Activated T-cell treated with anti-CD3 and anti-CD28 coated beads for 48 hours (primary cell): ENCODE results near the gene DLG5.

Experiments used
- DNase-seq: peaks from one replicate; pipeline ENCODE4 v3.0.0-alpha.2; 2020; ENCODE audit warnings: low read depth

DLG5 gene

GRCh38 chr10:77889277-77889903, 37.2 kb downstream of the DLG5 start:
- no peak for DNase-seq

- DNase-seq: no peak
Observed at GRCh38 chr10:77888356-77888703, 38.2 kb downstream of the DLG5 start.

GRCh38 chr10:77887631-77888355, 38.8 kb downstream of the DLG5 start:
- DNase-seq: no peak

GRCh38 chr10:77886795-77887355, 39.7 kb downstream of the DLG5 start:
- DNase-seq: no peak

- no peak for DNase-seq
Observed at GRCh38 chr10:77884181-77884580, 42.4 kb downstream of the DLG5 start.

GRCh38 chr10:77881636-77882035, 44.9 kb downstream of the DLG5 start:
- DNase-seq: no peak

GRCh38 chr10:77881222-77881621, 45.3 kb downstream of the DLG5 start:
- DNase-seq: no peak

GRCh38 chr10:77879710-77880109, 46.8 kb downstream of the DLG5 start:
- DNase-seq: no peak

- DNase-seq: no peak
Observed at GRCh38 chr10:77879065-77879464, 47.5 kb downstream of the DLG5 start.

GRCh38 chr10:77877441-77878344, 48.9 kb downstream of the DLG5 start:
- DNase-seq: no peak

- DNase-seq: no peak
Observed at GRCh38 chr10:77875730-77876129, 50.8 kb downstream of the DLG5 start.

- DNase-seq: no peak
Observed at GRCh38 chr10:77874872-77875271, 51.7 kb downstream of the DLG5 start.

GRCh38 chr10:77873536-77874380, 52.8 kb downstream of the DLG5 start:
- peak; percentile 47 for DNase-seq

GRCh38 chr10:77872947-77873535, 53.5 kb downstream of the DLG5 start:
- no peak for DNase-seq

- DNase-seq: no peak
Observed at GRCh38 chr10:77872151-77872946, 54.2 kb downstream of the DLG5 start.

- no peak for DNase-seq
Observed at GRCh38 chr10:77869626-77870420, 56.7 kb downstream of the DLG5 start.

GRCh38 chr10:77868523-77868922, 58.0 kb downstream of the DLG5 start:
- DNase-seq: no peak

- no peak for DNase-seq
Observed at GRCh38 chr10:77867124-77867719, 59.3 kb downstream of the DLG5 start.

GRCh38 chr10:77866598-77866997, 60.0 kb downstream of the DLG5 start:
- DNase-seq: no peak
